ENCODE measurements around the gene ZGPAT. TPM values are rescaled to one million over a fixed set of nuclear protein-coding genes. Genes with fewer than 3 reads are reported as not detected.

The ZGPAT gene
- total and polyA plus RNA-seq, 2 of the 13 experiments (the other 11 are each of a cell fraction or from before 2014, with no cell fraction given), result 23.0 to 41.9 TPM

- TF ChIP-seq FOXA1 (IDR thresholded peaks at IDR 0.05) (no peak), FOXA1 (CRISPR knock-in tag; IDR thresholded peaks at IDR 0.05) (peak; percentile 22; the same call in 1 of the 2 replicates), RBFOX2 (IDR thresholded peaks at IDR 0.05; ENCODE audit: low read depth, low read length) (0 out of 2 replicates have a peak, but pooled peaks have one; percentile 5), ZNF709 (CRISPR knock-in tag; IDR thresholded peaks at IDR 0.05) (no peak), ZNF724P (CRISPR knock-in tag; IDR thresholded peaks at IDR 0.05; ENCODE audit: borderline replicate concordance) (0 out of 2 replicates have a peak, but pooled peaks have one; percentile 24), REPIN1 (CRISPR knock-in tag; IDR thresholded peaks at IDR 0.05; ENCODE audit: borderline replicate concordance, low read depth) (0 out of 2 replicates have a peak, but pooled peaks have one; percentile 20), ZNF563 (CRISPR knock-in tag; IDR thresholded peaks at IDR 0.05) (0 out of 2 replicates have a peak, but pooled peaks have one; percentile 8), ZNF44 (CRISPR knock-in tag; IDR thresholded peaks at IDR 0.05) (0 out of 2 replicates have a peak, but pooled peaks have one; percentile 45), AHDC1 (CRISPR knock-in tag; IDR thresholded peaks at IDR 0.05; ENCODE audit: borderline replicate concordance) (peak; percentile 16; the same call in 1 of the 2 replicates), ZNF121 (CRISPR knock-in tag; IDR thresholded peaks at IDR 0.05) (no peak), ZNF280B (CRISPR knock-in tag; IDR thresholded peaks at IDR 0.05; ENCODE audit: borderline replicate concordance) (0 out of 2 replicates have a peak, but pooled peaks have one; percentile 19), ARNTL (CRISPR knock-in tag; IDR thresholded peaks at IDR 0.05) (0 out of 2 replicates have a peak, but pooled peaks have one; percentile 30), TMF1 (CRISPR knock-in tag; IDR thresholded peaks at IDR 0.05; ENCODE audit: low read depth) (no peak), HIC2 (CRISPR knock-in tag; IDR thresholded peaks at IDR 0.05; ENCODE audit: low read depth) (peak; percentile 61), ZNF251 (CRISPR knock-in tag; IDR thresholded peaks at IDR 0.05) (peak; percentile 78; the same call in 1 of the 2 replicates), BHLHE40 (IDR thresholded peaks at IDR 0.05; ENCODE audit: low read length) (peak; percentile 50; the same call in 1 of the 2 replicates), ZNF749 (CRISPR knock-in tag; IDR thresholded peaks at IDR 0.05; ENCODE audit: borderline replicate concordance) (peak; percentile 22; the same call in 1 of the 2 replicates), YEATS4 (CRISPR knock-in tag; IDR thresholded peaks at IDR 0.05; ENCODE audit: borderline replicate concordance) (peak; percentile 14; the same call in 1 of the 2 replicates)
- TF ChIP-seq, protein P1, sequence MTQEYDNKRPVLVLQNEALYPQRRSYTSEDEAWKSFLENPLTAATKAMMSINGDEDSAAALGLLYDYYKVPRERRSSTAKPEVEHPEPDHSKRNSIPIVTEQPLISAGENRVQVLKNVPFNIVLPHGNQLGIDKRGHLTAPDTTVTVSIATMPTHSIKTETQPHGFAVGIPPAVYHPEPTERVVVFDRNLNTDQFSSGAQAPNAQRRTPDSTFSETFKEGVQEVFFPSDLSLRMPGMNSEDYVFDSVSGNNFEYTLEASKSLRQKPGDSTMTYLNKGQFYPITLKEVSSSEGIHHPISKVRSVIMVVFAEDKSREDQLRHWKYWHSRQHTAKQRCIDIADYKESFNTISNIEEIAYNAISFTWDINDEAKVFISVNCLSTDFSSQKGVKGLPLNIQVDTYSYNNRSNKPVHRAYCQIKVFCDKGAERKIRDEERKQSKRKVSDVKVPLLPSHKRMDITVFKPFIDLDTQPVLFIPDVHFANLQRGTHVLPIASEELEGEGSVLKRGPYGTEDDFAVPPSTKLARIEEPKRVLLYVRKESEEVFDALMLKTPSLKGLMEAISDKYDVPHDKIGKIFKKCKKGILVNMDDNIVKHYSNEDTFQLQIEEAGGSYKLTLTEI (CRISPR knock-in tag; conservative IDR thresholded peaks at IDR 0.05), result no peak
These were observed 10.4 kb upstream of the ZGPAT start (continued) for GRCh38 chr20:63697357-63697867.
